22Rv1 (cell line): ENCODE results near the gene ZNF385D.

ENCODE experiments used
- H3K27ac ChIP-seq: fragments of 450-650 bp; 2 replicates; pipeline ENCODE4 v1.5.1; 2017
- ZFX ChIP-seq: fragments of 450-650 bp; IDR thresholded peaks from 2 replicates; pipeline ENCODE4 v1.6.1; 2017; ENCODE audit warnings: antibody characterized with exemption, borderline replicate concordance
- TF ChIP-seq, protein P1 (sequence below): fragments of 450-650 bp; IDR thresholded peaks from 2 replicates; pipeline ENCODE4 v1.5.1; 2017; ENCODE audit warnings: mild to moderate bottlenecking

Gene ZNF385D

DNA sequence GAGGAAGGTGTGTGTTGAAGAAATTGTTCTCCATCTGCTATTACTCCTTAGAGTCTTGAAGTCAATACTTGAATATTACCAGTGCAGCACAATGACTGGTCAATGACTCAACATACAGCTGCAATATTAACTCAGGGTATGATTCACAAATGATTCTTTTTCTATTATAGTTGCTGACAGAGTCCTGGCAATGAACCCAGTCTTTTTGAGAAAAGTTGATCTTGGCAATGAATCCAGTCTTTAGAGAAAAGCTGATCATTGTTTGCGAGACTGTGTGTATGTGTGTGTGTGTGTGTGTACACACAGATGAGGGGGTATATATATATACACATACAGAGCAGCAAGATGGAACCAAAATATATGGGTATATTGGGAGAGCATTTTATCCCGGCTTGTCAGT, 315.1 kb downstream of the ZNF385D start:
- H3K27ac ChIP-seq: no peak overlapping the region
- no peak for TF ChIP-seq ZFX
- TF ChIP-seq, protein P1, sequence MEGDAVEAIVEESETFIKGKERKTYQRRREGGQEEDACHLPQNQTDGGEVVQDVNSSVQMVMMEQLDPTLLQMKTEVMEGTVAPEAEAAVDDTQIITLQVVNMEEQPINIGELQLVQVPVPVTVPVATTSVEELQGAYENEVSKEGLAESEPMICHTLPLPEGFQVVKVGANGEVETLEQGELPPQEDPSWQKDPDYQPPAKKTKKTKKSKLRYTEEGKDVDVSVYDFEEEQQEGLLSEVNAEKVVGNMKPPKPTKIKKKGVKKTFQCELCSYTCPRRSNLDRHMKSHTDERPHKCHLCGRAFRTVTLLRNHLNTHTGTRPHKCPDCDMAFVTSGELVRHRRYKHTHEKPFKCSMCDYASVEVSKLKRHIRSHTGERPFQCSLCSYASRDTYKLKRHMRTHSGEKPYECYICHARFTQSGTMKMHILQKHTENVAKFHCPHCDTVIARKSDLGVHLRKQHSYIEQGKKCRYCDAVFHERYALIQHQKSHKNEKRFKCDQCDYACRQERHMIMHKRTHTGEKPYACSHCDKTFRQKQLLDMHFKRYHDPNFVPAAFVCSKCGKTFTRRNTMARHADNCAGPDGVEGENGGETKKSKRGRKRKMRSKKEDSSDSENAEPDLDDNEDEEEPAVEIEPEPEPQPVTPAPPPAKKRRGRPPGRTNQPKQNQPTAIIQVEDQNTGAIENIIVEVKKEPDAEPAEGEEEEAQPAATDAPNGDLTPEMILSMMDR: no peak

- no peak overlapping the region for H3K27ac ChIP-seq
- TF ChIP-seq, protein P1: no peak
These were observed 316.7 kb downstream of the ZNF385D start for GRCh38 chr3:21434310-21434709.

DNA sequence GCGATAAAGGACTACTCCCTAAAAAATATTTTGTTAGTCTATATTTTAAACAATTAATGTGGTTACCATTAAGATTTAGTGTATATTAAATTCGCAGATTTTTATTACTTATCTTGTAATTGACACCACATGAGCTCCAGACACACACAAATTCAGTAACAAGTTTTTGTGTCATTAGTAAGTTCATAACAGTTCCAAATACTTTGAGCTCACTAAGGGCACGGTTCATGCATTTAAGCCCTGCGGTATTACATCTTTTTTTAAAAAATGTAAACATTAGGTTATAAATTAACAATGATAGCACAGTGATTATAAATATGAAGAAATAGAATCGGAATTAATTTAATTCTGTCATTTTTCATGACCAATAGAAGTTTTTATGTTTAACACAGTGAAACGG, 317.3 kb downstream of the ZNF385D start:
- TF ChIP-seq, protein P1: no peak
- TF ChIP-seq ZFX: no peak
- H3K27ac ChIP-seq: no peak overlapping the region

- H3K27ac ChIP-seq: no peak overlapping the region
- TF ChIP-seq ZFX: no peak
These were observed 324.1 kb downstream of the ZNF385D start for GRCh38 chr3:21426920-21427319.

DNA sequence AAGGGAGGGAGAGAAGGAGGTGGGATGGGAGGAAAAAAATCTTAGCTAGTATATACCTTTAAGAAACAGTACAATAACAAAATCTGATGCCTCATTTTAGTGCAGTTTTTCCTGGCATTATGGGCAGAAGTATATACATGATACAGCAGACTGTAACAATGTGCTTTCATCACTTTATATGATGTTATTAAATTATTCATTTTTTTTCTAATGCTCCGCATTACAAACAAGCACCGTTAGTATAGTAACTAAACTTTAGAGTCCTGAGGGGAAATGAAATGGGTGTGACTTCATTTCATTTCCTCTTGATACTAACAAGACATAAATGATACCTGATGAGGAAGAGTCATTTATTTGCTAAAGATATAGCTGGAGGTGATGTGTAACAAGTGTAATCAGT, 325.3 kb downstream of the ZNF385D start:
- H3K27ac ChIP-seq: no peak overlapping the region
- TF ChIP-seq ZFX: no peak
- TF ChIP-seq, protein P1: no peak

GRCh38 chr3:21421096-21421495, 329.9 kb downstream of the ZNF385D start:
- TF ChIP-seq, protein P1: no peak
- TF ChIP-seq ZFX: no peak
- H3K27ac ChIP-seq: no peak overlapping the region

DNA sequence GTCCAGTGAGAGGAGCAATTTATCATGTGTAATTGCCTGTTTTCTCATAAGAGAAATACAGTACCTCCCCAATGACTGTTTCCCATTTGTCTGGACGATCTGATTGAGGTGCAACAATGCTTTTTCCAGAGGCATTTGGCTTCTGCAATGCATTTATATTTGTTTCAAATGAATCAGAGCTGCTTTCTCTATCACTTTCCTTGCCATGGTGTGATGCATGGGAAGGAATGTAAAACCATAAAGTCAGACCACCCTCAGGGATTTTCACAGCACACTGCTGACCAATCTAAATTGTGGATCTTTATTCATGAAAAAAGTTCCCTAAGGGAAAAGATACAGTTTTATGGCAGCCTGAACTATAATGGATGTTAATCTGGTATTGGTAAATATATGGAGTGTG, 333.0 kb downstream of the ZNF385D start:
- TF ChIP-seq ZFX: no peak
- no peak overlapping the region for H3K27ac ChIP-seq

GRCh38 chr3:21414506-21414905, 336.5 kb downstream of the ZNF385D start:
- TF ChIP-seq ZFX: no peak
- no peak overlapping the region for H3K27ac ChIP-seq

GRCh38 chr3:21411058-21411457, 340.0 kb downstream of the ZNF385D start:
- TF ChIP-seq ZFX: no peak
- TF ChIP-seq, protein P1: no peak
- H3K27ac ChIP-seq: no peak overlapping the region
